DLD1 (cell line): ENCODE data around the gene CCDC74A.
"Not testable (repeated sequence)": the region's sequence is repeated elsewhere in the genome, so short reads cannot be mapped to it uniquely, and the experiment has no call there.

Experiments used
- in situ Hi-C: cut with HindIII; loops from 2 replicates; pipeline ENCODE4 v1.10.0; 2017; ENCODE audit warnings: low sequenced_read_pairs

Gene CCDC74A

GRCh38 chr2:131527131-131528001, at the start of gene CCDC74A:
Gene CCDC74A (plus strand): TSS chr2:131527888. CDS start chr2:131527971, 83 bp downstream.
- in situ Hi-C loops = not testable (repeated sequence)

- in situ Hi-C loops = not testable (repeated sequence)
Observed at GRCh38 chr2:131478074-131478849, 49.4 kb upstream of the CCDC74A start.

- in situ Hi-C loops = not testable (repeated sequence)
Observed at GRCh38 chr2:131478850-131479461, 48.7 kb upstream of the CCDC74A start.

- in situ Hi-C loops = not testable (repeated sequence)
Observed at GRCh38 chr2:131480351-131480750, 47.3 kb upstream of the CCDC74A start.

GRCh38 chr2:131482506-131483155, 45.1 kb upstream of the CCDC74A start:
- in situ Hi-C loops = not testable (repeated sequence)

GRCh38 chr2:131483981-131484820, 43.5 kb upstream of the CCDC74A start:
- in situ Hi-C loops = not testable (repeated sequence)

- in situ Hi-C loops = not testable (repeated sequence)
Observed at GRCh38 chr2:131484906-131485460, 42.7 kb upstream of the CCDC74A start.

- in situ Hi-C loops = not testable (repeated sequence)
Observed at GRCh38 chr2:131486201-131486902, 41.3 kb upstream of the CCDC74A start.

GRCh38 chr2:131488306-131489205, 39.1 kb upstream of the CCDC74A start:
- in situ Hi-C loops = no loop called here

- in situ Hi-C loops = not testable (repeated sequence)
Observed at GRCh38 chr2:131490616-131491468, 36.8 kb upstream of the CCDC74A start.

GRCh38 chr2:131491469-131491836, 36.2 kb upstream of the CCDC74A start:
- in situ Hi-C loops = not testable (repeated sequence)

GRCh38 chr2:131492015-131492417, 35.7 kb upstream of the CCDC74A start, which contains the start of gene MZT2A:
Gene MZT2A (minus strand): TSS chr2:131492397. CDS start chr2:131492376, 21 bp downstream.
- in situ Hi-C loops = not testable (repeated sequence)

- in situ Hi-C loops = no loop called here
Observed at GRCh38 chr2:131492418-131493198, 35.1 kb upstream of the CCDC74A start.

GRCh38 chr2:131493199-131493968, 34.3 kb upstream of the CCDC74A start:
- in situ Hi-C loops = no loop called here

GRCh38 chr2:131495506-131495905, 32.2 kb upstream of the CCDC74A start:
- in situ Hi-C loops = not testable (repeated sequence)
